ENCODE measurements around the gene ZNF133.
"Not testable (repeated sequence)": the region's sequence is repeated elsewhere in the genome, so short reads cannot be mapped to it uniquely, and the experiment has no call there.

The ZNF133 gene

DNA sequence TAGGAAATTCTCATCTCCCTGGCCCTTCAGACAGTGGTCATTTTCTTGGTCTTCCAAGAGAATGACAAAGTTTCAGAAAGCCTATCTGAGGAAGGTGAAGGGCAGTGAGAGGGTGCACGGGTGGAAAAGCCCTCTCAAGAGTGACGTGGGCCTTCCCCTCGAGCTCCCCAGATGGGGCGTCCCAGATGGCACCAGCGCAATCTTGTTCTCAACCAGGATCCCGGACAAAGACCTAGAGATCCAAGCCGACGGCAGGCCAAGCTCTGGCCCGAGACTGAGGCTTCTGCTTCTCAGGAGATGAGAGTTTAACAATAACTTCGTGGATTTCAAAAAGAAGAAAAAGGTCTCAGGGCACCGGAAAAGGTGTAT is 797 bp upstream of the ZNF133 start:
- no peak for DNase-seq

DNA sequence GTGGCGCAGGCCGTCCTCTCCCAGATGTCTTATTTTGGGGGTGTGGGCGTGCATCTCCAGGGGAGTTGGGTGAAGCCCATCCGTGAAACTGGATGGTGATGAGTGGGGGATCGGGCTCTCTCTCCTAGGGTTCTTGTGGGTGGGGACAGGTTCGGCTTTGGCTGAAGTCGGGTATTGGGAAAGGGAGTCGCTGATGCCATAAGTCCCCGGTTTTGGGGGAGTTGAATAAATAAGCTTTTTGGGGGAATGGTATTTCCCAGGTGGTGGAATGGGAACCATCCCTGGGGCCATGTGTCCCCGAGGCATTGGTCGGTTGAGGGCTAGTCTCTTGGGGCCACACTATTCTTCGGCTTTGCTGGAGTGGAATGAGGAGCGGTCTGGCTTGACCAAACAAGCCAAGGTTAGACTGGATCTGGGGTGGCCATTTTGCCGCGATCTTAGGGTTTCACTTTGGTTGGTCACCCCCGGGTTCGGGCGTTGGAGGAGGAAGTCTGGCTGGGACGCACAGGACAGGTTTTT is 481 bp downstream of the ZNF133 start:
- DNase-seq, result no peak

DNA sequence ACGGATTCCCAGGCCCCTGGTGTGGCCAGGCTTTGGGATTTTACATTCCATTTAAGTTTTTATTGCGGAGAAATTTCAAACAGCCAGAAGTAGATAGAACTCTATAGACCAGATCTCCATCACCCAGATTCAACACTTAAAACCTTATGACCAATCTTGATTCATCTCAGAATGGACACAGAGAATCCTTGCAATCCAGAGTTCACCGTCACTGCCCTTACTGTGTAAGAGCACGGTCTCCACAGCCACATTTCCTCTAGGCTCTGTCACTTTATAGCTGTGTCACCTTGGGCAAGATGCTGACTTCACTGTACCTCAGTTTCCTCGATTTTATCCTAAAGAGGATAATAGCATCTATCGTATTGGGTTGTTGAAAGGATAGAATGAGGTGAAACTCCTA is 979 bp downstream of the ZNF133 start:
- DNase-seq, result no peak

DNA sequence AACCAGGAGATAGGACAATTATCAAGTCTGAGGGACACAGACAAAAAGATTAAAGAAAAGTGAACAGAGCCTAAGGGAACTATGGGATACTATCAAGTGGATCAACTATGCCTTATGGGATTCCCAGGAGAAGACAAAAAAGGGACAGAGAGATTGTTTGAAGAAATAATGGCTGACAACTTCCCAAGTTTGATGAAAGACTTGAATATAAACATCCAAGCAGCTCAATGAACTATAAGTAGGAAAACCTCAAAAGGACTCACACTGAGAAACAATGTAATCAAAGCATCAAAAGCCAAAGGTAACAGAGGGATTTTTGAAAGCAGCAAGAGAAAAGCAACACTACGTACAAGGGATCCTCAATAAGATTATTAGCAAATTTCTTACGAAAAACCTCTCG is 11.0 kb downstream of the ZNF133 start:
- no peak for DNase-seq

DNA sequence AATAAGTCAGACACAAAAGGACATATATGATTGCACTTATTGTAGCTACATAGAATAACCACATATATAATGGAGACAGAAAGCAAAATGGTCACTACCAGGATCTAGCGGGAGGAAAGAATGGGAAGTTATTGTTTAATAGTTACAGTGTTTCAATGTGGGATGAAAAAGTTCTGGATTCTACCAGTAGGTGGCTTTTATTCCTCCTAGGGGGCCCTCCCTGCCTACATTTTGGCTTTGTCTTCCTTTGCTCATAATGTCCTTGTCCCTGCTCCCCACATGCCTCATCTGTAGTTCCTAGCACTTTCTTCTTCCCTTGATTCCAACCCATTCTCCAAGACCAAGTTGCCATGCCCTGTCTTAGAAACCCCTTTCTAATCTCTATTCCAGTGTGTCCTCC is 16.3 kb downstream of the ZNF133 start:
- DNase-seq, result no peak

DNA sequence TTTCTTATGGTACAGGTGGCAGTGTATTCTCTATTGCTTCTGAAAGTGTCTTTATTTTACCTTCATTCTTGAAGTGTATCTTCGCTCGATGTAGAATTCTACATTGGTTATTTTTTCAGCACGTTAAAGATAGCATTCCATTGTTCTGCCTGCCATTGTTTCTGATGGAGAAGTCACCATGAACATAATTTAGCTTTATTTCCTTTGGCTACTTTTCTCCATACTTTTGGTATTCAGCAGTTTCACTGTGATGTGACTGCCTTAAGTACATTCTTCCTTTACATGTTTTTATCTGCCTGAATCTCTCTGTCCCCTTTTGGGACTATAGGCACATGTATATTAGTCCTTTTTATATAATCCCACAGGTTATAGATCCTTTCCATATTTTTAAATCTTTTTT is 19.0 kb downstream of the ZNF133 start:
- no peak for DNase-seq

DNA sequence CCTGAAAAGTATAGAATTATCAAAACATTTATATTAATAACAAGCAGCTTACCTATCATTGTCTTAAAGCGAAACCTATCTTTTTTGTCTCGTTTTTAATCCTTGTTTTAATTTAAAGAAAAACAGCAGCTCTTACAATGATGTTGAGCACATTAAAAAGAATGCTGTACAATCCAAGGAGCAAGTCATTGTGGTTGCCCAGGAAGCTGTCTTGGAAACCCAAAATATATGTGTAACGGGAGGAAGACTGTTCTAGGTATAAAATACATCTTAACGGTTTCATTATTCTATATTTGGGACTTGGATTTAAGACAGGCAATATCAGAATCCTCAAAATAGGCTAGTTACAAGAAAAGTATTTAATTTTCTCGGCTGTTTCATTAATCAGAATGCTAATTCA is 21.7 kb downstream of the ZNF133 start:
- no peak for DNase-seq

DNA sequence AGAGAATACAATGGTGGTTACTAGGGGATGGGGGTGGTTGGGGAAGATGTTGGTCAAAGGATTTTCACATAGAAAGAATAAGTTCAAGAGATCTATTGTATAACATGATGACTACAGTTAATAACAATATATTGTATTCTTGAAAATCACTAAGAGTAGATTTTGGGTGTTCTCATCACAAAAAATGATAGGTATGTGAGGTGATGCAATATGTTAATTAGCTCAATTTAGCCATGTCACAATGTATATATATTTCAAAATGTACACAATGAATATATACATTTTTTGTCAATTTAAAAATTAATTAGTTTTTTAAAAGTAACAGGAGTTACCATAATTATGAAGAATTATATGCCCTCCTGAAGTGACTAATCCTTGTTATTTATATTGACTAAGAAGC is 22.3 kb downstream of the ZNF133 start:
- no peak for DNase-seq

DNA sequence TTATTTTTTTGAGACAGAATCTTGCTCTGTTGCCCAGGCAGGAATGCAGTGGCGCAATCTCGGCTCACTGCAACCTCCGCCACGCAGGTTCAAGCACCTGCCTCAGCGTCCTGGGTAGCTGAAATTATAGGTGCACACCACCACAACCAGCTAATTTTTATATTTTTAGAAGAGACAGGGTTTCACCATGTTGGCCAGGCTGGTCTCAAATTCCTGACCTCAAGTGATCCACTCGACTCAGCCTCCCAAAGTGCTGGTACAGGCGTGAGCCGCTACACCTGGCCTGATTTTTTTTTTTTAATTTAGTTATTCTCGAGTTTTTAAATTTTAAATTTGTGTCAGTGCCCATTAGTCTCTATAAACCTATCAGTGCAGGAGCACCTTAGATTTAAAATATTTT is 24.4 kb downstream of the ZNF133 start:
- no peak for DNase-seq

DNA sequence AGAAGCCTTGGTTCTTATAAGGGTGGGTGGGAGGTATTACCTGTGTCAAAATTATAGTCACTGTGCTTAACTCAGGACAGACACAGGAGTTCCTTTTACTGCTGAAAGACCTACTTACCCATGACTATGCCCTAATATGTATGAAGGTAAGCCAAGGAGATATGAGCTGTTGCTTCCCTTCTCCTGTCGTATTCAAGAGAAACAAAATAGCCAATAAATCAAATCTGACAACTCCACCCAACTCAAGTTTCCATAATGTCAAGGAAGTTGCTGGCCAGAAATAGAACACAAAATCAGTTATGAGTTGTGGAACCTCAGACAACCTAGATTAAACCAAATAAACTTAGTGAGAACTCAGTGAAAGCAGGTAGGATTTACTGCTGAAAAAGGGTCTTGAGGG is 25.1 kb downstream of the ZNF133 start:
- DNase-seq, result no peak

DNA sequence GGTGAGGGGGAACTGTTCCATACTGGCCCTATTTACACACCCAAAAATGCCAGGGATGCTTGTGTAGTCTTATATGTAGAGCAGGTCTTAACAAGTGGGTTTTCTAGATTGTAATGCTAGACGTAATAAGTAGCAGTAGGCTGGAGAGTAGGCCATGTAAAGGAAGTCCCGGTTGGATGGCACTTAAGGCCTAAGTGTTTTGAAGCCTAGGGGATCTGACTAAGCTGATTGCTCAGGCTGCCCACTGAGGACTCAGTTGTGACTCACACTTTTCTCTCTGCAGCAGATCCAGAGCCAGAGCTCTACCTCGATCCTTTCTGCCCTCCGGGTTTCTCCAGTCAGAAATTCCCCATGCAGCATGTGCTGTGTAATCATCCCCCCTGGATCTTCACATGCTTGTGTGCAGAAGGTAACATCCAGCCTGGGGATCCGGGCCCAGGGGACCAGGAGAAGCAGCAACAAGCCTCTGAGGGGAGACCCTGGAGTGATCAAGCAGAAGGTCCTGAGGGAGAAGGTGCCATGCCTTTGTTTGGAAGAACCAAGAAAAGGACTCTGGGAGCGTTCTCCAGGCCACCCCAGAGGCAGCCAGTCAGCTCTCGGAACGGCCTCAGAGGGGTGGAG is 26.6 kb downstream of the ZNF133 start:
- DNase-seq, result no peak

DNA sequence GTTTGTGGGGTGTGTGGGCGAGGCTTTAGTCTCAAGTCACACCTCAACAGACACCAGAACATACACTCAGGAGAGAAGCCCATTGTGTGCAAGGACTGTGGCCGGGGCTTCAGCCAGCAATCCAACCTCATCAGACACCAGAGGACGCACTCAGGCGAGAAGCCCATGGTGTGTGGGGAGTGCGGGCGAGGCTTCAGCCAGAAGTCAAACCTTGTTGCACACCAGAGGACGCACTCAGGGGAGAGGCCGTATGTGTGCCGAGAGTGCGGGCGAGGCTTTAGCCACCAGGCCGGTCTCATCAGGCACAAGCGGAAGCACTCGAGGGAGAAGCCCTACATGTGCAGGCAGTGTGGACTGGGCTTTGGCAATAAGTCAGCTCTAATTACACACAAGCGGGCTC is 27.8 kb downstream of the ZNF133 start:
- DNase-seq, result no peak

DNA sequence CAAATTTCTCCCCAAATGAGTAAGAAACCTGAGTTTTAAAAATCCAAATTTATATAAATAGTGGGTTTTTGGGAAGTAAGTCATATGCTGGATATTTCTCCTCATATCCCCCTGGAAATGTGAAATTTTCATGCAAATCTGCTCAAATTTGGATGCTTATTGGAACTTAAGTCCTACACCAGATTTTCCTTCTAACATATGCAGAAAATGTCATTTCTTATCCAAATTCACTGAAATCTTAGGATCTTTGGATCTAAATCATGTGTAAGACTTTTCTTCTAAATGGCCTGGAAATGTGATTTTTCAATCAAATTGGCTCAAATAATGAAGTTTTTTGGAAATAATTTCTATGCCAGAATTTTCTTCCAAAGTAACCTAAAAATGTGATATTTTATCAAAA is 33.0 kb downstream of the ZNF133 start:
- DNase-seq, result no peak

DNA sequence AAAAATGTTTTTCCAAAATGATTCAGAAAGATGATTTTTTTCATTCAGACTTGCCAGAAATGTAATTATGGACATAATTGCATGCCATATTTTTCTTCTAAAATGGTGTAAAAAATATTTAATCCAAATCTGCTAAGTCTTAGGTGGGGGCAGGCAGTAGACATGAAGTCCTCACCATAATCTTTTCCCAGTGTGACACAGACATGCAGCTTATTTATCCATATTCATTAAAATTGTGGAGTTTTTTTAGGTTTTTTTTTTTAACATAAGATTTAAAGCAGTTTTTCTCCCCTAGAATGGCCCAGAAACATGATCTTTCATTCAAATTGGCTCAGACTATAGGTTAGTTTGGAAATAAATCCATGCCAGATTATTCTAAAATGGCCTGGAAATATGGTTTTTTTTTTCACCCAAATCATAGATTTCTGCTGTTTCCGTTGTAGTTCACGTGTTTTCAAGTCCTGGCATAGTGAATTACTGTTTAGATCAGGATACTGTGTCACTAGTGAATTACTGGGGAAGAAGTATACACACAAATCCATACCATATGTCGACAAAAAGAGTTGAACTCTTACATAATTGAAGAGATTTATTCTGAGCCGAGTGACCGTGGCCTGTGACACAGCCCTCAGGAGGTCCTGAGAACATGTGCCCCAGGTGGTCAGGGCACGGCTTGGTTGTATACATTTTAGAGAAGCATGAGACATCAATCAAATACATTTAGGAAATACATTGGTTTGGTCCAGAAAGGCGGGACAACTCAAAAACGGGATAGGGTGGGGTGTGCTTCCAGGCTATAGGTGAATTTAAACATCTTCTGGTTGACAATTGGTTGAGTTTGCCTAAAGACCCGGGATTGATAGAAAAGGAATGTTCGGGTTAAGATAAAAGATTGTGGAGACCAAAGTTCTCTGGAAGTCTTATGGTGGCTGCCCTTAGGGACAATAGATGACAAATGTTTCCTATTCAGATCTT is 33.9 kb downstream of the ZNF133 start:
- DNase-seq, result no peak

DNA sequence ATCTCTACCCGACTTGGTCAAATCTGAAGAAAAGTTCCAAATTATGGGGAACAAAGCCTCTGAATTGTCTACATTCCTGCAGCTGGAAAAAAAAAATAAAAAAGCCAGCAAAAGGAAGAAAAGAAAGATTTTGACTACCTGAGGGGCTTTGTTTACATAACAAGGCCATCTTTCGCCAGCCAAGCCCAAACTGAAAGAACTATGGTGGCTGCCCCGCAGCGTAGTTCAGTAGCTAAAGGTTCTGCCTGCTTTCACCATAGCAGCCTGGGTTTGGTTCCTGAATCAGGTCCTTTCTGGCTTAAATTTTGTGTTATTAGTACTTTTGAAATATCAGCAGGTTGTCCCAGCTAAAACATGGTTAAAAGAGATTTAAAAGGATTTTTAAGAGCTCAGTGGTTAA is 35.4 kb downstream of the ZNF133 start:
- no peak for DNase-seq

DNA sequence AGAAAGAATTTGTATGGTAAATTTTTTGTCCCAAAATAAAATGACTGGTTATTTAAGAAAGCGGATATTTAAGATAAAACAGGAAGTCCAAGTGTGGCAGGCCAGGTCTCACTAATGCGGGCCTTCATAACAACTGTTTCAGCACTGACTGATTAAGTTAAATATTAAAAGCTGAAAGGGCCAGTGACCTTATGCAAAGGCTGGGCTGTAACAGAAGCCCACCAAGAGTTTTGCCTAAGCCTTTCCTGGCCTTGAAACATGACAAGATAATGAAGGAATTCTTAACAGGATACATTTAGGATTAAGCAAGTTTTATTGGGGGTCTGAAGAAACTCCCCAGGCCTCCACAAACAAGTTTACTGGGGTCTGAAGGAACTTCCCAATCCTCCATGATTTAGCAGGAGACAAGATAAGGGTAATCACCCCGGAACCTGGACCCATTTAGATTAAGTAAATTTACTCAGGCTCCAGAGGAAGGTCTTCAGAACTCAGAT is 36.3 kb downstream of the ZNF133 start:
- DNase-seq, result no peak

DNA sequence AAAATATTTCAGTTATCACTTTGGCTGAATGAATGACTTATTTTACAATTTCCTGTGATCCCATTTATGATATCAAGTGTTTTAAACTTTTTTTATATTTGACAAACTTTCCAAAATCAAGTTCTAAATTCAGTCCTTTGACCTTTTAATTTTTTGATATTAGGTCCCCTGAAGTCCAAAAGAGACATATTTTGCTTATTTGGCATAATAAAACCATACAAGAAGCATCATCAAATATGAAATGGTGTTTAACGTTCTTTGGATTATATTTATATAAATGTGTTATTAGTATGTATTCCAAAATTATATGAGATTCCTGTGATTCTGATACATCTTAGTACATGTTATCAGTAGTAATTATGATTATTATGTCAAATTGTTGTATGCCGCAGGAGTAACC is 38.7 kb downstream of the ZNF133 start:
- DNase-seq, result no peak

DNA sequence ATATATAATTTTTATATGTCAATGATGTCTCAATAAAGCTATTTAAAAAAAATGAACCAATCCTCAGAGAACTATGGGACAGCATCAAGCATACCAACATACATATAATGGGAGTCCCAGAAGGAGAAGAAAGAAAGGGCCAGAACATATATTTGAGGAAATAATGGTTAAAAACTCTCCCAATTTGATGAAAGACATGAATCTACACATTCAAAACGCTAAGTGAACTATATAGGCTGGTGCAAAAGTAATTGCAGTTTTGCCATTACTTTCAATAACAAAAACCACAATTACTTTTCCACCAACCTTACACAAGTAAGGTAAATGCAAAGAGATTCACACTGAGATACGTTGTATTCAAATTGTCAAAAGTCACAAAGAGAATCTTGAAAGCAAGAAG is 43.4 kb downstream of the ZNF133 start:
- DNase-seq, result no peak

DNA sequence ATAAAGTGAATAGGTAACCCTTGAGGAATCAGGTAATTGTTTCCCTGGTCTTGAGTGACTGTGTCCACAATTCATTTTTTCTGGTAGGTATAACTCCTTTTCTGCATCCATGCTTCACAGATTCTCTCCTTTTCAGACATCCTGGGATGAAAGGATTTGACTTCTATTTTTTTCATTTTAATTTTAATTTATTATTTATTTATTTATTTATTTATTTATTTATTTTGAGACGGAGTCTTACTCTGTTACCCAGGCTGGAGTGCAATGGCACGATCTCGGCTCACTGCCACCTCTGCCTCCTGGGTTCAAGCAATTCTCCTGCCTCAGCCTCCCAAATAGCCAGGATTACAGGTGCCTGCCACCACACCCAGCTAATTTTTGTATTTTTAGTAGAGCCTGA is 61.4 kb downstream of the ZNF133 start:
- DNase-seq, result not testable (repeated sequence)

DNA sequence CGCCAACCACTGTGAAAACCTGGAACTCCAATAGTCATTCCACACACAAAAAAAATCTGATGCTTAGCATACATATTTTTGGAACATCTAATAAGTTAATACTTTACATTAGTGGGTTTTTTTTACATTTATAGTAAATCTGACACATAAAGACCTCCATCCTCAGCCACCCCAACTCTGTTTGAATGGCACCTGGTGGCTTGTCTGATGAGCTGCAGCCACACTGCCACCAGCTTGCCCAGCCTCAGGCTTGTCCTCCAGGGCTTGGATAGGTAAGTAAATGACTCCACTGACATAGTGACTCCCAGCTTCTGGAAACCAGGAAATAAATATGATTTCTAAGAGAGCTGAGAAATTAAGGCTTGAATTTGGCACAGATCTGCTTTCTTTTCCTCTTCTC is 71.5 kb downstream of the ZNF133 start:
- no peak for DNase-seq

DNA sequence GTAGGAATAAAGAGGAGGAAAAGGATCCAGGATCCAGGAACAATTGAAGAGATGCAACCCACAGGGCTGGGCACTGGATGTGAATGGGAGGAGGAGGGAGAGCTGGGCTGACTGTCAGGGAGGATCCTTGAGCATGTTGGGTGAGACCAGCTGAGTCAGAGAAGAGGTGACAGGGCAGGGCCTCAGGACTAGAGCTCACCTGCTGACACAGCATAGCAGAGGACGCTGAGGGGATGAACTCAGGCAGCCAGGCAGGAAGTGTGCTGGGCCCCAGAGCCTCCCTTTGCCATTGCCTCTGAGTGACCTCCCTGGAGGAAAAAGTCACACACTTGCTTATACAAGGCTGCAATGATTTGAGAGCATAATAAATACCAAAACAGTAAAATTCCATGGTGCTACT is 72.3 kb downstream of the ZNF133 start:
- no peak for DNase-seq

DNA sequence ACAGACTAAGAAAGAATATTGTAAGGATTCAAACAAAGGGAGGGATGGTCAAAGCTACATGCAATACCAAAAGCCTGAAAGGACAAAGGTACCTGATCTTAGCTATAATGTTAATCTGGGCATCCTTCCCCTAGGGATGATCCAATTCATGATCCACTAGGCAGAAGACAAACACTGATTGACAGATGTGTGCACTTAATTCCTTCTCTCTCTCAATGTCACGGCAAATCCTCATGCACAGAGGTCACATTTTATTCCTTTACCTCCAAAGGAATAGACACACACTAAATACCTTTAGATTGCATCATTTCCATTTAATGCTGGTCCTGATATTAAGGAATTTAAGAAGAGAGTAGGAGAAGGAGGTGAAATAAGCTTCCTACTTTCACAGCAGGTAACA is 73.4 kb downstream of the ZNF133 start:
- no peak for DNase-seq

DNA sequence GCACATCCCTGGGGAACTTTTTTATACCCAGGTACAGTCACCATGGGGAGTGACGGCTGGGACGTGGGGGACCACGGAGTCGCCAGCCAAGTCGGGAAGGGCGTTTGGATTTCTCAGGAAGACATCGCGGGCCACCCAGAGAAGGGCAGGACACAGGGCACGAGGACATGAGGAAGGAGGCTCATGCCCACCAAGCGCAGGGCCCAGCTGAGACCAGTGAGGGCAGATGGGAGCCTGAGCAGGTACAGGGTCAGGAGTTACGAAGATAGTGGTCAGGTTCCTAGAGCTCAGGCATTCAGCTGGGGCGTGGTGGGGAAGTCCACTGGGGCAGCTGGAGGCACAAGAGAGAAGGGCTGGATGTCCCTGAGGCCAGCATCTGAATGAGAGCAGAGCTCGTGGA is 74.6 kb downstream of the ZNF133 start:
- DNase-seq, result no peak

DNA sequence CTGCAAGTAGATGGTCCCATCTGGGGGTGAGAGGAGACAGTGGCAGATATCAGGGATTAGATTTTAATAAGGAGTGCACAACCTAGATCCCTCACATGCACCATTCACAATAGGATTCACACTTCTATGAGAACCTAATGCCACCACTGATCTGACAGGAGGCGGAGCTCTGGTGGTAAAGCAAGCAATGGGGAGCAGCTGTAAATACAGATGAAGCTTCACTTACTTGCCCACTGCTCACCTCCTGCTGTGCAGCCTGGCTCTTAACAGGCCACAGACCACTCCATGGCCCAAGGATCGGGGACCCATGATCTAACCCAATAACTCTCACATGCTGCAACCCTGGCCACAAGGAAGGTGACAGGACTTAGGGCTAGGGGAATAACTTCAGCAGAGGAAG is 75.4 kb downstream of the ZNF133 start:
- DNase-seq, result no peak

Measured in right forelimb (tissue), 1 donor.